Adipocyte (in vitro differentiated cells): ENCODE measurements around the gene TTYH2.
A peak's percentile ranks its signal among the peaks of the same experiment; 100 is the strongest.

Source experiments
- DNase-seq: peaks from one replicate; pipeline ENCODE4 v3.0.0-alpha.2; 2015; ENCODE audit warnings: low read depth
- H3K27me3 ChIP-seq: replicated peaks from 2 replicates; pipeline ENCODE4 v1.7.0; 2013; ENCODE audit warnings: mild to moderate bottlenecking, low read length, moderate library complexity; ENCODE audit not compliant: control insufficient read depth, insufficient read depth
- H3K36me3 ChIP-seq: 2 replicates; pipeline ENCODE4 v1.7.0; 2013; ENCODE audit warnings: low read length, mild to moderate bottlenecking, moderate library complexity; ENCODE audit not compliant: control insufficient read depth, insufficient read depth, severe bottlenecking
- H3K4me1 ChIP-seq: 2 replicates; pipeline ENCODE4 v1.7.0; 2013; ENCODE audit warnings: mild to moderate bottlenecking, low read length, moderate library complexity; ENCODE audit not compliant: control insufficient read depth, insufficient read depth
- H3K4me3 ChIP-seq: 2 replicates; pipeline ENCODE4 v1.7.0; 2013; ENCODE audit warnings: mild to moderate bottlenecking, low read length, moderate library complexity
- H3K9ac ChIP-seq: 2 replicates; pipeline ENCODE4 v1.7.0; 2013; ENCODE audit warnings: mild to moderate bottlenecking, low read length, moderate library complexity
- H3K9me3 ChIP-seq: 2 replicates; pipeline ENCODE4 v1.7.0; 2013; ENCODE audit warnings: mild to moderate bottlenecking, low read length, moderate library complexity; ENCODE audit not compliant: control insufficient read depth

TTYH2 gene

GRCh38 chr17:74212913-74213791, at the start of gene TTYH2:
TSS of gene TTYH2 (plus strand) at chr17:74213571. CDS start at chr17:74213588, 17 bp downstream.
- DNase-seq = peak; percentile 96
- Histone ChIP-seq H3K9me3 (no peaks in the 10 kb centered on the region), H3K4me3 (peak within 1 kb of the TSS; percentile 89), H3K36me3 (peaks cover 22% of the 10 kb centered on the region), H3K4me1 (peaks cover 32% of the 10 kb centered on the region), H3K27me3 (no peaks in the 10 kb centered on the region), H3K9ac (peak within 1 kb of the TSS; percentile 83)

- Histone ChIP-seq H3K27me3 (peaks cover 52% of the 10 kb centered on the region), H3K9me3 (peaks cover 3% of the 10 kb centered on the region), H3K36me3 (no peaks in the 10 kb centered on the region), H3K9ac (no peak overlapping the region), H3K4me1 (no peaks in the 10 kb centered on the region), H3K4me3 (no peak overlapping the region)
- no peak for DNase-seq
These were observed 49.5 kb upstream of the TTYH2 start for GRCh38 chr17:74163836-74164235.

GRCh38 chr17:74164446-74165045, 48.8 kb upstream of the TTYH2 start:
- no peak for DNase-seq
- Histone ChIP-seq H3K9ac (no peak overlapping the region), H3K9me3 (peaks cover 3% of the 10 kb centered on the region)

GRCh38 chr17:74165797-74166365, 47.5 kb upstream of the TTYH2 start:
- no peaks in the 10 kb centered on the region for H3K4me1 ChIP-seq
- no peak overlapping the region for H3K4me3 ChIP-seq
- peaks cover 53% of the 10 kb centered on the region for H3K27me3 ChIP-seq
- peaks cover 3% of the 10 kb centered on the region for H3K9me3 ChIP-seq
- no peak overlapping the region for H3K9ac ChIP-seq
- no peak for DNase-seq
- H3K36me3 ChIP-seq = no peaks in the 10 kb centered on the region

More at GRCh38 chr17:74164446-74165045, 48.8 kb upstream of the TTYH2 start:
- Histone ChIP-seq H3K36me3 (no peaks in the 10 kb centered on the region), H3K4me3 (no peak overlapping the region), H3K4me1 (no peaks in the 10 kb centered on the region), H3K27me3 (peaks cover 52% of the 10 kb centered on the region)

- DNase-seq = no peak
- H3K4me1 ChIP-seq = no peaks in the 10 kb centered on the region
- no peaks in the 10 kb centered on the region for H3K36me3 ChIP-seq
- H3K9ac ChIP-seq = no peak overlapping the region
- H3K27me3 ChIP-seq = peaks cover 59% of the 10 kb centered on the region
- no peak overlapping the region for H3K4me3 ChIP-seq
- H3K9me3 ChIP-seq = peaks cover 3% of the 10 kb centered on the region
These were observed 42.4 kb upstream of the TTYH2 start for GRCh38 chr17:74170924-74171323.

- no peak for DNase-seq
- Histone ChIP-seq H3K9me3 (no peaks in the 10 kb centered on the region), H3K4me3 (no peak overlapping the region)
These were observed 40.7 kb upstream of the TTYH2 start for GRCh38 chr17:74172700-74173099.

GRCh38 chr17:74176546-74177001, 36.8 kb upstream of the TTYH2 start:
- no peaks in the 10 kb centered on the region for H3K36me3 ChIP-seq
- H3K9me3 ChIP-seq = no peaks in the 10 kb centered on the region

More at GRCh38 chr17:74172700-74173099, 40.7 kb upstream of the TTYH2 start:
- Histone ChIP-seq H3K36me3 (no peaks in the 10 kb centered on the region), H3K27me3 (peaks cover 49% of the 10 kb centered on the region), H3K4me1 (no peaks in the 10 kb centered on the region), H3K9ac (no peak overlapping the region)

GRCh38 chr17:74177018-74177450, 36.3 kb upstream of the TTYH2 start:
- H3K9ac ChIP-seq = no peak overlapping the region
- H3K4me3 ChIP-seq = no peak overlapping the region
- no peak for DNase-seq
- H3K27me3 ChIP-seq = peaks cover 61% of the 10 kb centered on the region
- no peaks in the 10 kb centered on the region for H3K4me1 ChIP-seq
- H3K36me3 ChIP-seq = no peaks in the 10 kb centered on the region
- H3K9me3 ChIP-seq = no peaks in the 10 kb centered on the region

More at GRCh38 chr17:74176546-74177001, 36.8 kb upstream of the TTYH2 start:
- DNase-seq = peak; percentile 75
- Histone ChIP-seq H3K9ac (no peak overlapping the region), H3K4me3 (no peak overlapping the region), H3K27me3 (peaks cover 56% of the 10 kb centered on the region), H3K4me1 (no peaks in the 10 kb centered on the region)

GRCh38 chr17:74179576-74179975, 33.8 kb upstream of the TTYH2 start:
- Histone ChIP-seq H3K27me3 (peaks cover 56% of the 10 kb centered on the region), H3K9ac (no peak overlapping the region), H3K36me3 (no peaks in the 10 kb centered on the region), H3K4me1 (no peaks in the 10 kb centered on the region), H3K4me3 (no peak overlapping the region), H3K9me3 (no peaks in the 10 kb centered on the region)
- DNase-seq = no peak

- H3K4me3 ChIP-seq = no peak overlapping the region
- DNase-seq = no peak
These were observed 33.0 kb upstream of the TTYH2 start for GRCh38 chr17:74180336-74180735.

GRCh38 chr17:74181341-74181740, 32.0 kb upstream of the TTYH2 start:
- H3K4me3 ChIP-seq = no peak overlapping the region
- no peaks in the 10 kb centered on the region for H3K9me3 ChIP-seq
- H3K4me1 ChIP-seq = no peaks in the 10 kb centered on the region
- no peak for DNase-seq
- H3K27me3 ChIP-seq = peaks cover 51% of the 10 kb centered on the region
- no peak overlapping the region for H3K9ac ChIP-seq
- no peaks in the 10 kb centered on the region for H3K36me3 ChIP-seq

More at GRCh38 chr17:74180336-74180735, 33.0 kb upstream of the TTYH2 start:
- H3K36me3 ChIP-seq = no peaks in the 10 kb centered on the region
- peaks cover 49% of the 10 kb centered on the region for H3K27me3 ChIP-seq
- H3K4me1 ChIP-seq = no peaks in the 10 kb centered on the region
- no peak overlapping the region for H3K9ac ChIP-seq
- no peaks in the 10 kb centered on the region for H3K9me3 ChIP-seq
